ENCODE measurements around the gene EXOSC10.

DNA sequence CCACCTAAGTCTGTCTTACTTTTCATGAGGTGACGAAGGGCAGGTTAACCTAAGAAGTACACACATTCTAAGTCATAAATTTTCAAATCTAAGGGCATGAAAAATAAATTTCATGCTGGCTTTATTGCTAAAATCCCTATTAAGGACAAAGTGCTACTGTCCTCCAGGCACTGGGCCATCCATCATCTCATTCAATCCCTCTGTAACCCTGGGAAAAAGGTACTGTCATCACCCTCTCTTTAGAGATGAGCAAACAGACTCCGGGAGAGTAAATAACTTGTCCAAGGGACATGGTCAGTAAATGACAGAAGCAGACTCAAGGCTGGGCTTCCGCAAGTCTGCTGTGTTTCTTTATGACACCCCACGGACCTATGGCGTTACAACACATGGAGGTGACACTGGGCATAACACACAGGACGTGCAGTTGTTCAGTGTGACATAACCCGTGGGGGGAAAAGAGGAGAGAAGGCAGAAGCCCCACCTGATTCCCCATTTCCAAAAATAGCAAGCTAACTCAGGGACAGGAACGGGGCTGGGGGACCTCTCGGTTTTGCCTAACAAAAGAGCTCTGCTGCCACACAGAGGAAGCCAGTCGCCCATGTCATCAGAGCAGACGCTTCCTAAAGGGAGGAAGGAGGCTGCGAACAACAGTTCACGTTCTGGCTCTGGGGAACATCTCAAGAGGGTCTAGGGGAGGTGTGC, 27.3 kb downstream of the EXOSC10 start:
- TF ChIP-seq, protein P1, sequence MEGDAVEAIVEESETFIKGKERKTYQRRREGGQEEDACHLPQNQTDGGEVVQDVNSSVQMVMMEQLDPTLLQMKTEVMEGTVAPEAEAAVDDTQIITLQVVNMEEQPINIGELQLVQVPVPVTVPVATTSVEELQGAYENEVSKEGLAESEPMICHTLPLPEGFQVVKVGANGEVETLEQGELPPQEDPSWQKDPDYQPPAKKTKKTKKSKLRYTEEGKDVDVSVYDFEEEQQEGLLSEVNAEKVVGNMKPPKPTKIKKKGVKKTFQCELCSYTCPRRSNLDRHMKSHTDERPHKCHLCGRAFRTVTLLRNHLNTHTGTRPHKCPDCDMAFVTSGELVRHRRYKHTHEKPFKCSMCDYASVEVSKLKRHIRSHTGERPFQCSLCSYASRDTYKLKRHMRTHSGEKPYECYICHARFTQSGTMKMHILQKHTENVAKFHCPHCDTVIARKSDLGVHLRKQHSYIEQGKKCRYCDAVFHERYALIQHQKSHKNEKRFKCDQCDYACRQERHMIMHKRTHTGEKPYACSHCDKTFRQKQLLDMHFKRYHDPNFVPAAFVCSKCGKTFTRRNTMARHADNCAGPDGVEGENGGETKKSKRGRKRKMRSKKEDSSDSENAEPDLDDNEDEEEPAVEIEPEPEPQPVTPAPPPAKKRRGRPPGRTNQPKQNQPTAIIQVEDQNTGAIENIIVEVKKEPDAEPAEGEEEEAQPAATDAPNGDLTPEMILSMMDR (IDR thresholded peaks at IDR 0.05): no peak
- TF ChIP-seq POLR2AphosphoS5 (IDR thresholded peaks at IDR 0.05) (no peak), EP300 (IDR thresholded peaks at IDR 0.05) (no peak), POLR2A (IDR thresholded peaks at IDR 0.05) (no peak)
